Caco-2 (cell line): Measurements from ENCODE around the gene GABRG3. TPM values are rescaled to one million over a fixed set of nuclear protein-coding genes. Genes with fewer than 3 reads are reported as not detected.

ENCODE experiments used
- BruUV-seq: library from RNA; stranded (reverse); fragments of 400-500 nt; replicated peaks from 2 replicates; lab custom pipeline; 2021; lab: Mats Ljungman, UMichigan
- CTCF ChIA-PET: fragments of 300-600 bp; sonication (Branson Sonifier 250); formaldehyde crosslinking; loops from one replicate; lab custom pipeline; 2022; ENCODE audit warnings: antibody characterized with exemption; lab: Charles Lee
- POLR2A ChIA-PET: fragments of 300-600 bp; sonication (Branson Sonifier 250); formaldehyde crosslinking; loops from one replicate; lab custom pipeline; 2022; ENCODE audit warnings: antibody characterized with exemption; lab: Charles Lee
- DNase-seq, 2 experiments: peaks; one replicate each; pipeline versions ENCODE4 v3.0.0 to v3.0.0-alpha.2; 2020 to 2022
- H3K27me3 ChIP-seq: replicated peaks from 2 replicates; pipeline ENCODE4 v1.6.0; 2011; ENCODE audit warnings: low read length; ENCODE audit not compliant: control insufficient read depth, insufficient read depth
- H3K36me3 ChIP-seq: 2 replicates; pipeline ENCODE4 v1.5.1; 2011; ENCODE audit warnings: low read length; ENCODE audit not compliant: control insufficient read depth, insufficient read depth
- H3K4me1 ChIP-seq: fragments of 250-450 bp; sonication (Bioruptor Pico); 2 replicates; pipeline ENCODE4 v1.5.1; 2020; ENCODE audit warnings: mild to moderate bottlenecking
- H3K4me3 ChIP-seq: 2 replicates; pipeline ENCODE4 v1.5.1; 2011; ENCODE audit warnings: low read depth, mild to moderate bottlenecking, control low read depth, low read length
- H3K9me3 ChIP-seq: fragments of 250-450 bp; sonication (Bioruptor Pico); 2 replicates; pipeline ENCODE4 v1.5.1; 2020; ENCODE audit warnings: mild to moderate bottlenecking, moderate library complexity
- H3K27ac Mint-ChIP-seq: one replicate; pipeline ENCODE4 v1.8.0; 2022; ENCODE audit warnings: mixed read lengths; ENCODE audit not compliant: unreplicated experiment
- H3K27me3 Mint-ChIP-seq: one replicate; pipeline ENCODE4 v1.8.0; 2022; ENCODE audit warnings: mixed read lengths; ENCODE audit not compliant: insufficient read depth, unreplicated experiment
- H3K36me3 Mint-ChIP-seq: one replicate; pipeline ENCODE4 v1.8.0; 2022; ENCODE audit warnings: mild to moderate bottlenecking, mixed read lengths; ENCODE audit not compliant: insufficient read depth, unreplicated experiment
- H3K4me1 Mint-ChIP-seq: one replicate; pipeline ENCODE4 v1.8.0; 2022; ENCODE audit warnings: low read depth, mixed read lengths; ENCODE audit not compliant: unreplicated experiment
- H3K4me3 Mint-ChIP-seq: one replicate; pipeline ENCODE4 v1.8.0; 2022; ENCODE audit warnings: mild to moderate bottlenecking, moderate library complexity, mixed read lengths; ENCODE audit not compliant: unreplicated experiment
- H3K9me3 Mint-ChIP-seq: one replicate; pipeline ENCODE4 v1.8.0; 2022; ENCODE audit warnings: mixed read lengths; ENCODE audit not compliant: unreplicated experiment
- CTCF ChIP-seq, 2 experiments: fragments of 200-600 bp in 1 of 2; IDR thresholded peaks; 1 replicate in 1 of 2; 2 replicates in 1 of 2; pipeline versions ENCODE4 v1.5.1 to v1.8.0; 2011 to 2022; ENCODE audit warnings: antibody characterized with exemption in 1 of 2, control low read depth in 1 of 2, inconsistent platforms in 1 of 2, low read depth in 1 of 2, low read length in 1 of 2, mild to moderate bottlenecking in 1 of 2, moderate library complexity in 1 of 2; ENCODE audit not compliant: insufficient read depth in 1 of 2, severe bottlenecking in 1 of 2, unreplicated experiment in 1 of 2
- intact Hi-C: fragments of 100-400 bp; cut with micrococcal nuclease; formaldehyde crosslinking; loops from one replicate; pipeline ENCODE4 v1.10.0; 2022; ENCODE audit not compliant: unreplicated experiment
- total RNA-seq: library from RNA; stranded (reverse); gene quantifications from 2 replicates; pipeline ENCODE4 v1.2.3, GENCODE V29; 2022

GABRG3 gene
- total RNA-seq, 1 experiment from 2014 or later, result not detected

GRCh38 chr15:27490867-27491595, 520.0 kb downstream of the GABRG3 start:
- H3K9me3 ChIP-seq, result 0 out of 2 replicates have a peak, but pooled peaks cover 2% of the 10 kb centered on the region
- TF ChIP-seq CTCF (IDR thresholded peaks at IDR 0.05; ENCODE audit: insufficient read depth in 1 of 2, low read depth in 1 of 2, low read length in 1 of 2, severe bottlenecking in 1 of 2, unreplicated experiment in 1 of 2), result no peak
- H3K4me3 Mint-ChIP-seq, result no peak overlapping the region
- intact Hi-C loops, result no loop called here
- no peak for DNase-seq
- no peaks in the 10 kb centered on the region for H3K36me3 ChIP-seq
- H3K4me3 ChIP-seq, result no peak overlapping the region
- no peaks in the 10 kb centered on the region for H3K4me1 Mint-ChIP-seq
- no peaks in the 10 kb centered on the region for H3K36me3 Mint-ChIP-seq
- no TSS peak for BruUV-seq
- POLR2A ChIA-PET, result no interaction called here
- H3K27me3 Mint-ChIP-seq, result no peaks in the 10 kb centered on the region
- no peaks in the 10 kb centered on the region for H3K27me3 ChIP-seq
- no peak overlapping the region for H3K27ac Mint-ChIP-seq
- CTCF ChIA-PET, result no interaction called here
- no peaks in the 10 kb centered on the region for H3K9me3 Mint-ChIP-seq
- H3K4me1 ChIP-seq, result no peaks in the 10 kb centered on the region

- intact Hi-C loops, result no loop called here
- H3K36me3 ChIP-seq, result no peaks in the 10 kb centered on the region
- no peaks in the 10 kb centered on the region for H3K27me3 ChIP-seq
- H3K4me3 ChIP-seq, result no peak overlapping the region
- DNase-seq, result no peak
- no peaks in the 10 kb centered on the region for H3K9me3 ChIP-seq
- no peaks in the 10 kb centered on the region for H3K9me3 Mint-ChIP-seq
- H3K4me1 Mint-ChIP-seq, result no peaks in the 10 kb centered on the region
- ChIA-PET POLR2A (no interaction called here), CTCF (no interaction called here)
- H3K4me1 ChIP-seq, result no peaks in the 10 kb centered on the region
- H3K27me3 Mint-ChIP-seq, result no peaks in the 10 kb centered on the region
- TF ChIP-seq CTCF (IDR thresholded peaks at IDR 0.05; ENCODE audit: insufficient read depth in 1 of 2, low read depth in 1 of 2, low read length in 1 of 2, severe bottlenecking in 1 of 2, unreplicated experiment in 1 of 2), result no peak
- no peak overlapping the region for H3K4me3 Mint-ChIP-seq
- no TSS peak for BruUV-seq
- H3K36me3 Mint-ChIP-seq, result no peaks in the 10 kb centered on the region
- H3K27ac Mint-ChIP-seq, result no peak overlapping the region
Measured at GRCh38 chr15:27491666-27492621, 521.0 kb downstream of the GABRG3 start.

- H3K36me3 ChIP-seq, result no peaks in the 10 kb centered on the region
- H3K27me3 ChIP-seq, result no peaks in the 10 kb centered on the region
- CTCF ChIA-PET, result no interaction called here
- POLR2A ChIA-PET, result no interaction called here
- no TSS peak for BruUV-seq
- H3K9me3 ChIP-seq, result no peaks in the 10 kb centered on the region
- H3K27me3 Mint-ChIP-seq, result peaks cover 4% of the 10 kb centered on the region
- no peak for TF ChIP-seq CTCF (IDR thresholded peaks at IDR 0.05; ENCODE audit: insufficient read depth in 1 of 2, low read depth in 1 of 2, low read length in 1 of 2, severe bottlenecking in 1 of 2, unreplicated experiment in 1 of 2)
- intact Hi-C loops, result no loop called here
- H3K36me3 Mint-ChIP-seq, result no peaks in the 10 kb centered on the region
- H3K27ac Mint-ChIP-seq, result no peak overlapping the region
- H3K9me3 Mint-ChIP-seq, result no peaks in the 10 kb centered on the region
- no peaks in the 10 kb centered on the region for H3K4me1 ChIP-seq
- no peak overlapping the region for H3K4me3 ChIP-seq
- no peak overlapping the region for H3K4me3 Mint-ChIP-seq
- no peak for DNase-seq
- no peaks in the 10 kb centered on the region for H3K4me1 Mint-ChIP-seq
Measured at GRCh38 chr15:27495963-27496459, 525.0 kb downstream of the GABRG3 start.
